ENCODE measurements around the gene CYB5A. TPM values are rescaled to one million over a fixed set of nuclear protein-coding genes. Genes with fewer than 3 reads are reported as not detected.
A peak's percentile ranks its signal among the peaks of the same experiment; 100 is the strongest.
"Not testable (repeated sequence)": the region's sequence is repeated elsewhere in the genome, so short reads cannot be mapped to it uniquely, and the experiment has no call there.

CYB5A gene
- polyA plus RNA-seq, 1 donor: 22.8 TPM

DNA sequence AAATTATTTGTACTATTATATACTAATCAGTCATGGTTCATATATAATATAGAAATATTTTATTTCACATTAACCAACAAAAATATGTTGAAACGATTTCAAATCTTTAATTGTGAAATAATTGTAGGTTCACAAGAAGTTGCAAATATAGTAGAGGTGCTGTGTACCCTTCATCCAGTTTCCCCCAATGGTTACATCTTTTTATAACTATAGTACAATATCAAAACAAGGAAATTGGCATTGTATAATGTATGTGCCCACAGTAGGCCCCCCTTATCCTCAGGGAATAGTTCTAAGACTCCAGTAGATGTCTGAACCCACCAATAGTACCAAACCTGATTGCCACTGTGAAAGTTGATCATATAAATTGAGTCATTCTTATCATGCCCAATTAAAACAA lies 7.4 kb upstream of the CYB5A start:
- DNase-seq (ENCODE audit: low read depth): no peak

DNA sequence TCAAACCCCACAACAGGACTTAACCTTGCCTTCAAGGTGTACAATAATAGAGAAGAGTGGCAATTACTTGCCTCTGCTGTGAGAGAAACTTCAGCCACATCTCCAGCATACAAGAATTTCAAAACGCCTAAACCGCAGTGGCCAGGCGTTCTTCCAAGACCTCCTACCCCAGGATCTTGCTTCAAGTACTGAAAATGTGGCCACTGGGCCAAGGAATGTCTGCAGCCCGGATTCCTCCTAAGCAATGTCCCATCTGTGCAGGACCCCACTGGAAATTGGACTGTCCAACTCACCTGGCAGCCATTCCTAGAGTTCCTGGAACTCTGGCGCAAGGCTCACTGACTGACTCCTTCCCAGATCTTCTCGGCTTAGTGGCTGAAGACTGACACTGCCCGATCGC lies 2.8 kb upstream of the CYB5A start:
- DNase-seq (ENCODE audit: low read depth): no peak

DNA sequence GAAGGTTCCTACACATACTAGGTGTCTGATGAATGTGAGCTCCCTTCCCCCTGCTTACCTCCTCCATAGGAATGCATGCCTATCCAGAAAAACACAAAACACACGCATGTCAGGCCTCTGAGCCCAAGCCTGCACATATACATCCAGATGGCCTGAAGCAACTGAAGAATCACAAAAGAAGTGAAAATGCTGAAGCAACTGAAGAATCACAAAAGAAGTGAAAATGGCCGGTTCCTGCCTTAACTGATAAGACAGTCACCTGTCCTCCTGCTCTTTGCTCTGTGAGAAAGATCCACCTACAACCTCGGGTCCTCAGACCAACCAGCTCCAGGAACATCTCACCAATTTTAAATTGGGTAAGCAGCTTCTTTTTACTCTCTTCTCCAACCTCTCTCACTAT lies 1.2 kb upstream of the CYB5A start:
- DNase-seq (ENCODE audit: low read depth): not testable (repeated sequence)

DNA sequence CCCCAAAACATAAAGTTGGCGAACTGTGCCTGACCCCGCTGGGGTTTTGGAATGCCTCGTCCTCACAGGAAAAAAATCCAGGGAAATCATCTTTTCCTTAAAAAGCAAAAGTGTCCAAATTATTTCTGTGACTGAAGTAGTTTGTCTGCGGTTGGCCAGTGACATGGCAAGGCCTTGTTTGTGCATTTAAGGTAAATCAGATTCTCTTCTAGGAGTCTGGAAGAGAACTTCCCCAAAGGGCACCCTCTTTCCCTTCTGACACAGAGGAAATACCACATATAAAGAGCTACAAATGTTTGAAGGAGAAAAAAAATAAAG lies 737 bp upstream of the CYB5A start:
- no peak for DNase-seq (ENCODE audit: low read depth)

DNA sequence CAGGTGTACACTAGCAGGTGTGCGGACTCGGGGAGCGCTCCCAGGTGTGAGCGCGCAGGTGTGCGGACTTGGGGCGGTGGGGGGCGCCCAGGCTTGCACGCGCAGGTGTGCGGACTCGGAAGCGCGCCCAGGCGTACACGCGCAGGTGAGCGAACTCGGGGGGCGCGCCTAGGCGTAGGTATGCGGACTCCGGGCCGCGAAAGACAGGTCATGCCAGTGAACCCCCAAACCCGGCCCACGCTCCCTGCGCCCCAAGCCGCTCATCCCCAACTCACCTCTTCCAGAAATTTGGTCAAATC lies 342 bp downstream of the CYB5A start:
- no peak for DNase-seq (ENCODE audit: low read depth)

DNA sequence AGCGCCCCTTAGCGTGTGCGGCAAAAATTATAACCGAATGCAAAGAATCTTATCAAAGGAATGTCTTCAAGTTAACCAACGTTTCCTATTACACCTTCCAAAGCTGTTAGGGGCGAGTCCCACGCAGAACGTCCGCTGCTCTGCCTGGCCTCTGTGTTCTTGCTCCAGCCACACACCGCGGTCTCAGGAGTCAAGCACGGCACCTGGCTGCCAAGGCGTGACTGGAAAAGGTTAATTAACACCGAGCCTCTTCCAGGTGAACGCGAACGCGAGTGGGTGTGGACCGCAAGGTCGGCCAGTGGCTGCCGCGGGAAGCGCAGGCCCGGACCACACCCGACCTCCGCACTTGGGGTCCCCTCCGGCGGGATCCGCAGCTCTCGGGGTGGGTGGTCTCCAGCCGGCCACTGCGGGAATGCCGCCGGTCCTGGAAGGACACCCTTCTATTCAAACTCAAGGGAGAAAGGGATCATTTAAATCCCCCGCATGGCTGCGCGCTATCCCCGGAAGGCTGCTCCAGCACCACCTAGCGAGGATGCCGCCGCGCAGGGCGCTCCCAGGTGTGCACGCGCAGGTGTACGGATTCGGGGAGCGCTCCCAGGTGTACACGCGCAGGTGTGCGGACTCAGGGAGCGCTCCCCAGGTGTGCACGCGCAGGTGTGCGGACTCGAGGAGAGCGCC lies 830 bp downstream of the CYB5A start:
- no peak for DNase-seq (ENCODE audit: low read depth)

DNA sequence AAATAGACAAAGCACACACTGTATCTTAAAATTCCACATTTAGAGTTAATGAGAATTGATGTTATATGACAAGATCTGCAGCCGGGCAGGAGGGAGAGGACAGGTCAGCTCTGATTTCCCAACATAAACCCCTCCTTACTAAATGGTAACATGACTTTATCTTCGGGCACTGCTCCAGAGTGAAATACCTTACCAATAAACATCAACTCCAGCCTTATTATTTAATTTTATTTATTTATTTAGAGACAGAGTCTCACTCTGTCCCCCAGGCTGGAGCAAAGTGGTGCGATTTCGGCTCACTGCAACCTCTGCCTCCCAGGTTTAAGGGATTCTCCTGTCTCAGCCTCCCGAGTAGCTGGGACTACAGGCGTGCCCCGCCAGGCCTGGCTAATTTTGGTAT lies 1.7 kb downstream of the CYB5A start:
- no peak for DNase-seq (ENCODE audit: low read depth)

DNA sequence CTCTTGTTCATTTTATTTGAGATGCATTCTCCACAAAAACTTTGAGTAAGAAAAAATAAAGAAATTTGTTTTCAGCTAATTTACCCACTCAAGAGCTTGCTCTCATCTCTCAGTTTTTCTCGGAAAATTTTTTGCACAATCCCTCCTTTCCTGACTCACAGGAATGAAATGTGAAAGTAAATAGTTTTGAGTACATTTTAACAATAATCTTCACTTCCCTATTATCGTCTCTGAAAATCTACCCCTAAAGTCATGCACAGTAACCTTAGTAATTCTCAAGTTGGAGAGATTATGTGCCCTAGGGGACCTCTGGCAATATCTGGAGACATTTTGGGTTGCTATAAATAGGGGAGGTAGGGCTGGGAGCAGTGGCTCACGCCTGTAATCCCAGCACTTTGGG lies 2.6 kb downstream of the CYB5A start:
- DNase-seq (ENCODE audit: low read depth): no peak

DNA sequence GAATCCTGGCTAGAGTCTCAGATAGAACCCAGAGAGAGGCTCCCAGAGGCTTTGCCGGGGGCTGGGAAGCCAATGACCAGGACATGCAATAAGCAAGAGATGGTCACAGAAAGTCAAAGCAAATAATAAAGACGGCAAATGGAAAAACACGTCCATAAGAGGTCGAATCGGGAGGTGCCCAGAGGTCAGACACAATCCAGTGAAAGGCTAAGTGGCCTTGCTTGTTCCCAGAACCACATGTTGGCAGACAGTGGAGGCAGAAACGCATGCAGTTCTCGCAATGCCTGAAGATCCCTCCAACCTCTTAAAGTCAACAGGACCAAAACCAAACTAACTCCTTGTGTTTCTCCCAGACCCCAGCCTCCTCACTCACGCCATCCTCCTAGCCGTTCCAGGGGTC lies 3.0 kb downstream of the CYB5A start:
- DNase-seq (ENCODE audit: low read depth): no peak

DNA sequence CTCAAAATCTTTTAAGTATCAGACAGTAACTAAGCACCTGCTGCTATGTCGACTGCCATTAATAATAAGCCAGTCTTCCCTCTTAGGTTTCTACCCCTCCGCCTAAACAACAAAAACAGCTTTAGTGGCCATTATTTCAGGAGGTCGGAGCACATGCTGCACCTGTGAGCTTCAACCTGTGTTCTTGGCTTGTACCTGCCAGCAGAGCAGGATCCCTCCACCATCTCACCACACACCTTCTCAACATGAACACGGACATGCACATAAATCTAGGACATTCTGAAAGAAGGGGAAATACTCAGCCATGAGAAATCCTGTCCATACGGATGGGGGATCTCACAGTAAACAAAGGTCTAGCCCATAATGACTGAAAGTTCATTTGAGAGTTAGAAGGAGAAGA lies 3.7 kb downstream of the CYB5A start:
- DNase-seq (ENCODE audit: low read depth): no peak

DNA sequence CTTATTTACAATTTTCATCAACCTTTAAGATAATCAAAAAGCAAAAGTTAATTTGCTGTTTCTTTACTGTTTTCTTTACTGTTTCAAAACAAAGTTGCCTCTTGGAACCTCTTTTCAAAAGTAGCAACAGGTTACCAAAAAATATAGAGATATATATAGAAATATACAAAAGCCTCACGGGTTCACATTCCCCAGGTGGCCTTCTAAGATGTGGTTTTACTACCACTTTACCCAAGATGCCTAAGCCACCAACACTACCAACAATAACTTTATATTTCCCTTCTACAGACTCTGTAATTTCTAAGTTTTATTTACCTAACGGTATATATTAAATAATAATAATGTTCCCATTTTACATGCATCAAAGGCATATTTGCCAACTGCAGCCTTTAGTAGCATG lies 4.9 kb downstream of the CYB5A start:
- DNase-seq (ENCODE audit: low read depth): no peak

DNA sequence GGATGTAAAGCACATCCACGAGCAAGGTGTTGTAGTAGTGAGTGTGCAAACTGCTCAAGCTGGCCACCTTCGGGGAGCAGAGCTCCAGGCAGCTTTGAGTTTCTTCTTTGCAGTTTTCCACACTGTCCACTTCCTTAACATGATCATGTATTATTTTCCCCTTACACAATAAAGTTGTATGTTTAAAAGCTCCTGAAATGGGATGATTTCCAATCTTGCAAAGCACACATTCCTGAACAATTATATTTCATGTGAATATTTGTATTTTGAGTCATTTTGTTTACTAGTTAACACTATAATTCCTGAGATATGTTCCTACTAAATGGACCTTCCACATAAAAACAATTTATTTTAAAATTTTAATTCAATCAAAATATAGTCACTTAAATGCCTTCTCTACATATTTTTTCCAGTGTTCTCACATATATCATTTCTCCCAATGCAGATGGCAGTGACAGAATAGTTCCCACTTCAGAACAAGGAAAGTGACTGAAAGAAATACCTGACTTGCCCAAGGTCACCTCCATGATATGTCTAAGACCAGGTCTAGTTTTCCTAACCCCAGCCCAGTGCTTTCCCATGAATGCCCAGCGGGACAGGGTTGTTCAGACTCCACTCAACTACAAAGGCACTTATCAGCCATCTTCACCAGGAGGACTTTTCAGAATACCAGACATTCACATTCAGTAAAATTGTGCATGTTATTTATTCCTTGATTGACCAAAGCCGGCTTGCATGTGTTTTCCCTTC lies 5.5 kb downstream of the CYB5A start:
- DNase-seq (ENCODE audit: low read depth): no peak

DNA sequence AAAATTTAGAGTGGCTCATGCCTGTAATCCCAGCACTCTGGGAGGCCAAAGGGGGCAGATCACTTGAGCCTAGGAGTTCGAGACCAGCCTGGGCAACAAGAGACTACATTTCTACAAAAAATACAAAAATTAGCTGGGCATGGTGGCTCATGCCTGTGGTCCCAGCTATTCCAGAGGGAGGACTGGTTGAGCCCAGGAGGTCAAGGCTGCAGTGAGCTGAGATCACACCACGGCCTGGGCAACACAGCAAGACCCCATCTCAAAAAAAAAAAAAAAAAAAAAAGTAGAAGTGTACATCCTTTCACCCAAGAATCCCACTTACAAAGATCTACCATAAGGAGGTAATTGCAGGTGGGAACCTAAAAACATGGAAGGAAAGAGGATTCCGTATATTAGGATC lies 6.2 kb downstream of the CYB5A start:
- DNase-seq (ENCODE audit: low read depth): not testable (repeated sequence)

DNA sequence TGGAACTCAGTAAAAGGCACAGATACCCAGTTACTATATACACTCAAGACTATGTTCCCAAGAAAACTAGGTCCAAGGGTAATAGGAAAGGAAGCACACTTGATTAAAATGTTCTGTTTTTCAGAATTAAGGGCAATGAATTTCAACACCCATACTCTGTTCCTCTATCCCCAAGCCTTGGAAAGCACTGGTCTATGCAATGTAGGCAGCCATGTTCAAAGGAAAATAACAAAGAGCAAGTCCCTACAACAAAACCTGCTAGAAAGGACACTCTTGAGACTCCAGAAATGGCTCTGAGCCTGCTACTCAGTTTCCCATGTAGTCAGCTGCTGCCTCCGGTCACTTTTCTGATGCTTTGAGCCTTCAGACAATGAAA lies 6.8 kb downstream of the CYB5A start:
- no peak for DNase-seq (ENCODE audit: low read depth)

DNA sequence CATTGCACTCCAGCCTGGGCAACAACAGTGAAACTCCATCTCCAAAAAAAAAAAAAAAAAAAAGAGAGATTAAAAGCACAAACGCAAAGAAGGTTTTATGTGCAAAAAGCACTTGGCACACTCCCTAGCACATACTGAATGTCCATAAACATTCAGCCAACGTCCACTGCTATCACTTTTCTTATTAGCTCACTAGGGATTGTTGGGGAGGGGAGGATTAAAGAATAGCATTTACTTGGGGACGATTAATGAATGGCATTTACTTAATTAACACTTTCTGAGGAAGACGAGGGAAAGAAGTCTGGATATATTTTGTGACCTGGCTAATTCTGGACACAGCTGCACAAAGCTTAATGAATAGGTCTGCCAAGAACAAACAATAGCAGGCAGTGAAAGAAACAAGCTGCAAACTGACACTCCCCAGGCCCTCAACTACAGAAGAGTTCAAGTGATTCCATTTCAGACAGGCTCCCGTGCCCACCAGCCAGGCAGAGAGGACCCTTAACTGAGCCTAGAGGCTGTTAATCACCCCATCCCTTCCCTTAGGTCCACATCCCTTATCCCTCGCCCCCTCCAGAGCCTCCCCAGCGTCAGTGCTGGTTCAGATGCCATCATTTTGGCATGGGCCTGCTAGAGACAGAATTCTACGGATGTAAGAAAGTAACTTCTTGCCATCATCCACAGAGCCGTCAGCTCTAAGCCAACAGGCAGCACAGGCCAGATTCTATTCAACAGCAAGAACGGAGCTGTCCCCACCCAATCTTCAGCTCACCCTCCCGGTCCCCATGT lies 7.4 kb downstream of the CYB5A start:
- DNase-seq (ENCODE audit: low read depth): peak; percentile 31

DNA sequence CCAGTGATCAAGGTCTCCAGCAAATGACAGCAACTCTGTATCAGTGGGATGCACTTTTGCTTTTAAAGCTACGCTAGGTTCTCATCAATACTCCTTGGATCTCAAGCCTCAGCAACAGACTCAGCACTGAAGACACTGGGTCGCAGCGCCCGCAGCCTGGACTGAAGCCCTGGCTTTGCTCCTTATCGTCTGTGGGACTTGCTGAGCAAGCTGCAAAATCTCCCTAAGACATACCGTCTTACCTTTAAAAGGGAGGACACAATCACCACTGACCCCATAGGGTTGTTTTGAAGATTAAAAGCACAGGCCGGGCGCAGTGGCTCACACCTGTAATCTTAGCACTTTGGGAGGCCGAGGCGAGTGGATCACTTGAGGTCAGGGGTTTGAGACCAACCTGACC lies 8.1 kb downstream of the CYB5A start:
- no peak for DNase-seq (ENCODE audit: low read depth)

DNA sequence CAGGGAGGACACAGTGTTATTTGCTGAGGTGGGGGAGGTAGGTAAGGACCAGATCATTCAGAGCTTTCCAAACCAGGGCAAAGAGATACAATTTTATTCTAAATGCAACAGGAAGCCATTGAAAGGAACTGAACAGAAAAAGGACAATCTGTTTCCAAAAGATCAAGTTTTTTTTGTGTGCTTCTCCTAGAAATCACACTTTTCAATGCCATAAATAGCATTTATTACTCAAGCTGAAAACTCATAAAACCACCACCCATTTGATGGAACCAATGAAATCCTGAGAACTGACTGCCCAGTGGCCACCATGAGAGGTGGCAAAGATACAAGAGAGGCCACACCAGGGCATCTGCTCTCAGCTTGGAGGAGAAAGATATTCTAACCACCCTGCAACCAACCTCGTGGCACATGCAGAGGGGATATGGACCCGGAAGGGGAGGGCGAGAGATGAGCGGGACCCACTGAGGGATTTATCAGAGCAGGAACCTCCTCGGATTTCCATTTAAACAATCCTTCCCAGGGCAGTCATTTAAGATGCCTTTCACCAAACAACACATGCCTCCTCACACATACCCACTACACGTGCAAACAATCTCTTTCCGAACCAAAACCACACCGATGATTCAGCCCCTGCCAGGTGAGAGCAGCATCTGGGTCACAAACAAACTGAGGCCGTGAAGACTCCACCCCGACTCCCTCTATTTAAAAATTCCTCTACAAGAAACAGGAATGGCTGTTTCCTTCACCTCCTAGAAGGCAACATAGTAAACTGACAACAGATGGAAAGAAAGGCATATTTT lies 8.8 kb downstream of the CYB5A start:
- no peak for DNase-seq (ENCODE audit: low read depth)

DNA sequence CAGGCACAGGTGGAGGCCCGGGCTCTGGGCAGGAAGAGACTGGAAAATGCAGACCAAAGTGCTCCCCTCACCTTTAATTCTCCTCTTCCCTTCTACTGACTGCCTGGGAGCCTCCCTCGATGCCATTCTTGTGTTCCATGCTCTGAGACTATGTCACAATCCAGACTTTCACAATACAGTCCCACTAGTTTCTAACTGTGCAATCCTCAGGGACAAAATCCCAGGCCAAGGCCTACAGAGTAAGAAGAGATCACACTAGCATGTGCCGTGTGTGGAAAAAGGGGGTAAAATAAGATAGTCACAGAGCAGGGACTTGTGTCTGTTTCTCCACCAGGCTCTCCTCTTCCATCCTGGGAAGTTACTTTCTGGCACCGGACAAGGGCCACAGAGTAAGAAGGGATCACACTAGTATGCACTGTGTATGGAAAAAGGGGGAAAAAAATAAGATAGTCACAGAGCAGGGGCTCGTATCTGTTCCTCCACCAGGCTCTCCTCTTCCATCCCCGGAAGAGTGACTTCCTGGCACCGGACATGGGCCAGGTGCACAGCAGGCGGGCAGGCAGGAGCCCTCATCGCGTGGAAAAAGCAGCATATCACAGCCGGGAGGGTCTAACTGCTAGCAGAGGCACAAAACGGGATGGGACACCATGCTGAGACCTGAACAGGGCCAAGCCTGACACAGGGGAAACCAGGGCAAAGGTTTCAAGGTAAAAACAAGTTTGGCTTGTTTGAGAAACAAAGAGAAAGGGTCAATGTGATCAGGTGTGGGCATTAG lies 9.6 kb downstream of the CYB5A start:
- no peak for DNase-seq (ENCODE audit: low read depth)

DNA sequence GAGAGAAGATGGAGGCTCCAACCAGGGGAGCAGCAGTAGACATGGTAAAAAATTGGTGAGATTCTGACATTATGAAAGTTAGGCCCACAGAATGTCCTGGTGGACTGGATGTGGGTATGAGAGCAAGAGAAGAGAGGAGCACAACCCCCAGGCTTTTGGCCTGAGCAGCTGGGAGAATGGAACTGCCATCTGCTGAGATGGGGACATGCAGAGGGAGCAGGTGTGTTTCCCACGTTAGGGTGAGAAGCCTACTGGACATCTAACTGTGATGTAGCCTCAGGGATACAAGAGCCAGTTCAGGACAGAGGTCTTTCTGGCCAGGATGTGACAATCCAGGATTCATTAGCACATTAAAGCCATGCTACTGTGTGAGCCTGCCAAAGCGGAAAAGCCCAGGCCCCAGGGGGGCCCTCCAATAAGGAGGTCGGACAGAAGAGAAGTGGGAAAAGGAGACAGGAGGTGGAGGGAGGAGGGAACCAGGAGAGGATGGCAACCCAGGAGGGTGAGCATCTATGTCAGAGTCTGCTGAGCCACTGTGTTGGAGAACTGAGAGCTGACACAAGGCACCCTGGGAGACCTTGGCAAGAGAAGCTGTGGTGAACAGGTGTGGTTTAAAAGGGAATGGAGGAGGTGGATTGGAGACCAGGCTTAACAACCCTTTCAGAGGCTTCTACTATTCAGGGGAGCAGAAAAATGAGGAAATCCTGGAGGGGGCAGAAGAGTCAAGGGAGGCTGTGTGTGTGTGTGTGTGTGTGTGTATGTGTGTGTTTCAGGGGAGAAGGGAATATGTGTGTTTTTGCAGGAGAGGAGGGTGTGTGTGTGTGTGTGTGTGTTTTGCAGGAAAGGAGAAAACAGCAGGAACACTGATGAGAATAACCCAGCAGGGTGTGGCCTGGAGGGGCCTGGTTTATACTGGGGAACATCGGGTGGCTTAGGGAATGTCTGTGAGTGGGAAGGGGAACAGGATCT lies 10.5 kb downstream of the CYB5A start:
- no peak for DNase-seq (ENCODE audit: low read depth)

DNA sequence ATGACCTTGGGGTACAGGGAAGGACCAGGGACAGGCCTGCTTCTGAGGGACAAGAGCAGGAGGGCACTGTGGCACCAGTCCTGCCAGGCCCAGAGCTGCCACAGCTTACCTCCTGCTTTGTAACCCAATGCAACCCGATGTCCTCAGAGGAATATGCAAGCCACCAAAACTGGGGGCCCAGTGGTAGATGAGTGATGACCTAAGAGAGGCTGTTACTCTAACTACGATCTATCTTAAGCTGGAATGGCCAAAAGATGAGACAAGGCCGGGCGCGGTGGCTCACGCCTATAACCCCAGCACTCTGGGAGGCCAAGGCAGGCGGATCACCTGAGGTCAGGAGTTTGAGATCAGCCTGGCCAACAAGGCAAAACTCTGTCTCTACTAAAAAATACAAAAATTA lies 12.8 kb downstream of the CYB5A start:
- no peak for DNase-seq (ENCODE audit: low read depth)

Data from forelimb muscle (tissue), 1 donor.